ENCODE data around the gene AKR1C4. TPM values are rescaled to one million over a fixed set of nuclear protein-coding genes. Genes with fewer than 3 reads are reported as not detected.

AKR1C4 gene
- total and polyA plus RNA-seq, 2 donors from 2014 or later: not detected

- H3K9ac ChIP-seq (ENCODE audit: low read length in 3 of 3): no peak overlapping the region
- intact Hi-C loops (cut with DNase I): no loop called here
- no peak overlapping the region for H3K27ac ChIP-seq (ENCODE audit: low read depth in 2 of 2, low read length in 2 of 2)
- no peaks in the 10 kb centered on the region for H3K9me3 ChIP-seq (ENCODE audit: control insufficient read depth in 2 of 3, insufficient read depth in 1 of 3, low read length in 3 of 3)
- H3K27me3 ChIP-seq (ENCODE audit: control insufficient read depth, insufficient read depth, low read length): no peaks in the 10 kb centered on the region
- TF ChIP-seq CTCF (IDR thresholded peaks at IDR 0.05; ENCODE audit: borderline replicate concordance, extremely low read depth, insufficient read depth): no peak
- FAIRE-seq: no peak
- H3K36me3 ChIP-seq (ENCODE audit: control insufficient read depth in 2 of 3, insufficient read depth in 3 of 3, low read length in 3 of 3): no peaks in the 10 kb centered on the region
- DNase-seq: no peak
- peaks cover 2 to 17% (median 2%) of the 10 kb centered on the region in 3 donors for H3K4me1 ChIP-seq (ENCODE audit: control insufficient read depth in 2 of 3, insufficient read depth in 2 of 3, low read depth in 1 of 3, low read length in 3 of 3)
- no peak overlapping the region for H3K4me3 ChIP-seq (ENCODE audit: low read length in 3 of 3)
Observed at GRCh38 chr10:5188358-5188757, 8.3 kb upstream of the AKR1C4 start.

- peaks cover 0 to 4% (median 0%) of the 10 kb centered on the region in 3 donors for H3K4me1 ChIP-seq (ENCODE audit: control insufficient read depth in 2 of 3, insufficient read depth in 2 of 3, low read depth in 1 of 3, low read length in 3 of 3)
- no peaks in the 10 kb centered on the region for H3K9me3 ChIP-seq (ENCODE audit: control insufficient read depth in 2 of 3, insufficient read depth in 1 of 3, low read length in 3 of 3)
- DNase-seq: no peak
- no peak overlapping the region for H3K9ac ChIP-seq (ENCODE audit: low read length in 3 of 3)
- H3K27me3 ChIP-seq (ENCODE audit: control insufficient read depth, insufficient read depth, low read length): no peaks in the 10 kb centered on the region
- intact Hi-C loops (cut with DNase I): no loop called here
- FAIRE-seq: no peak
- H3K4me3 ChIP-seq (ENCODE audit: low read length in 3 of 3): no peak overlapping the region
- no peak for TF ChIP-seq CTCF (IDR thresholded peaks at IDR 0.05; ENCODE audit: borderline replicate concordance, extremely low read depth, insufficient read depth)
- no peaks in the 10 kb centered on the region for H3K36me3 ChIP-seq (ENCODE audit: control insufficient read depth in 2 of 3, insufficient read depth in 3 of 3, low read length in 3 of 3)
- H3K27ac ChIP-seq (ENCODE audit: low read depth in 2 of 2, low read length in 2 of 2): no peak overlapping the region
Observed at GRCh38 chr10:5194431-5194830, 2.2 kb upstream of the AKR1C4 start.

- intact Hi-C loops (cut with DNase I): no loop called here
- H3K27ac ChIP-seq (ENCODE audit: low read depth in 2 of 2, low read length in 2 of 2): peak overlapping the region in 1 of 2 donors; percentile 40
- FAIRE-seq: peak; percentile 76
- H3K27me3 ChIP-seq (ENCODE audit: control insufficient read depth, insufficient read depth, low read length): no peaks in the 10 kb centered on the region
- H3K9me3 ChIP-seq (ENCODE audit: control insufficient read depth in 2 of 3, insufficient read depth in 1 of 3, low read length in 3 of 3): no peaks in the 10 kb centered on the region
- H3K4me1 ChIP-seq (ENCODE audit: control insufficient read depth in 2 of 3, insufficient read depth in 2 of 3, low read depth in 1 of 3, low read length in 3 of 3): peaks cover 0 to 4% (median 0%) of the 10 kb centered on the region in 3 donors
- no peaks in the 10 kb centered on the region for H3K36me3 ChIP-seq (ENCODE audit: control insufficient read depth in 2 of 3, insufficient read depth in 3 of 3, low read length in 3 of 3)
- TF ChIP-seq CTCF (IDR thresholded peaks at IDR 0.05; ENCODE audit: borderline replicate concordance, extremely low read depth, insufficient read depth): no peak
- H3K4me3 ChIP-seq (ENCODE audit: low read length in 3 of 3): no peak overlapping the region
- no peak overlapping the region for H3K9ac ChIP-seq (ENCODE audit: low read length in 3 of 3)
- peak in 1 of 5 donors; percentile 4 for DNase-seq
Observed at GRCh38 chr10:5195727-5196374, 786 bp upstream of the AKR1C4 start.
